GM19351 (cell line): ENCODE measurements around the gene SLC9A5.

Experiments
- ATAC-seq: cut with Tn5 transposase; IDR thresholded peaks from one replicate; pipeline ENCODE4 v1.9.1; 2021; ENCODE audit warnings: mild to moderate bottlenecking, moderate library complexity; ENCODE audit not compliant: unreplicated experiment

Gene SLC9A5, protein sequence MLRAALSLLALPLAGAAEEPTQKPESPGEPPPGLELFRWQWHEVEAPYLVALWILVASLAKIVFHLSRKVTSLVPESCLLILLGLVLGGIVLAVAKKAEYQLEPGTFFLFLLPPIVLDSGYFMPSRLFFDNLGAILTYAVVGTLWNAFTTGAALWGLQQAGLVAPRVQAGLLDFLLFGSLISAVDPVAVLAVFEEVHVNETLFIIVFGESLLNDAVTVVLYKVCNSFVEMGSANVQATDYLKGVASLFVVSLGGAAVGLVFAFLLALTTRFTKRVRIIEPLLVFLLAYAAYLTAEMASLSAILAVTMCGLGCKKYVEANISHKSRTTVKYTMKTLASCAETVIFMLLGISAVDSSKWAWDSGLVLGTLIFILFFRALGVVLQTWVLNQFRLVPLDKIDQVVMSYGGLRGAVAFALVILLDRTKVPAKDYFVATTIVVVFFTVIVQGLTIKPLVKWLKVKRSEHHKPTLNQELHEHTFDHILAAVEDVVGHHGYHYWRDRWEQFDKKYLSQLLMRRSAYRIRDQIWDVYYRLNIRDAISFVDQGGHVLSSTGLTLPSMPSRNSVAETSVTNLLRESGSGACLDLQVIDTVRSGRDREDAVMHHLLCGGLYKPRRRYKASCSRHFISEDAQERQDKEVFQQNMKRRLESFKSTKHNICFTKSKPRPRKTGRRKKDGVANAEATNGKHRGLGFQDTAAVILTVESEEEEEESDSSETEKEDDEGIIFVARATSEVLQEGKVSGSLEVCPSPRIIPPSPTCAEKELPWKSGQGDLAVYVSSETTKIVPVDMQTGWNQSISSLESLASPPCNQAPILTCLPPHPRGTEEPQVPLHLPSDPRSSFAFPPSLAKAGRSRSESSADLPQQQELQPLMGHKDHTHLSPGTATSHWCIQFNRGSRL

DNA sequence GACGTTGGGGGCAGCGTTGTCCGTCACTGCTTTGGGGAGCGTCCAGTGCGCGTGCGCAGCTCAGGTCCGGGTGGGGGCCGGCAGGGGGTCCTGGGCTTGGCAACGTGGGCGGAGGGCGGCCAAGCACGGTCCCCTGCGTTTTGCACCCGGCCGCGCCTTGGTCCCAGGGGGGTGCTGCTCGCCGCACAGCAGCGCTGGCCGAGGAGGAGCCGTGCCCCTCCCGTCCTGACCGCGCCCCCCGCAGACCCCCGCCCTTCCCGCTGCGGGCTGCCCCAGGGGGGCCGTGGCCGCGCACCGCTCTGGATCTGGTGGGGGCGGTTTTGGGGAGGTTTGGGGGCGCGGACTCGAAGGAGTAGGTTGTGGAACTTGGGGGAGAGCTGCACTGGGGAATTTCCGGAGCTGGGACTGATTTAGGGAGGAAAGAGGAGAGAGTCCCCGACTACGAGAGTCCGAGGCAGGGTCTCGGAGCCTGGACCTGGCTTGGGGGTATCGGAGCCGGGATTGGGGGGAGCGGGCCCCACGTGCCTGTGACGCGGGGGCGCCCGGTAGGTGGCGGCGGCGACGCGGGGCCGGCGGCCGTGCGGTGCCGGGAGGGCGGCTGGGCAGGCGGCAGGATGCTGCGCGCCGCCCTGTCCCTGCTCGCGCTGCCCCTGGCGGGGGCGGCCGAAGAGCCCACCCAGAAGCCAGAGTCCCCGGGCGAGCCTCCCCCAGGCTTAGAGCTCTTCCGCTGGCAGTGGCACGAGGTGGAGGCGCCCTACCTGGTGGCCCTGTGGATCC is at the start of gene SLC9A5:
SLC9A5 (plus strand) TSS at position 579 of the 777 bp plus-strand sequence; CDS start at position 615, 36 bp downstream.
- ATAC-seq, result no peak

DNA sequence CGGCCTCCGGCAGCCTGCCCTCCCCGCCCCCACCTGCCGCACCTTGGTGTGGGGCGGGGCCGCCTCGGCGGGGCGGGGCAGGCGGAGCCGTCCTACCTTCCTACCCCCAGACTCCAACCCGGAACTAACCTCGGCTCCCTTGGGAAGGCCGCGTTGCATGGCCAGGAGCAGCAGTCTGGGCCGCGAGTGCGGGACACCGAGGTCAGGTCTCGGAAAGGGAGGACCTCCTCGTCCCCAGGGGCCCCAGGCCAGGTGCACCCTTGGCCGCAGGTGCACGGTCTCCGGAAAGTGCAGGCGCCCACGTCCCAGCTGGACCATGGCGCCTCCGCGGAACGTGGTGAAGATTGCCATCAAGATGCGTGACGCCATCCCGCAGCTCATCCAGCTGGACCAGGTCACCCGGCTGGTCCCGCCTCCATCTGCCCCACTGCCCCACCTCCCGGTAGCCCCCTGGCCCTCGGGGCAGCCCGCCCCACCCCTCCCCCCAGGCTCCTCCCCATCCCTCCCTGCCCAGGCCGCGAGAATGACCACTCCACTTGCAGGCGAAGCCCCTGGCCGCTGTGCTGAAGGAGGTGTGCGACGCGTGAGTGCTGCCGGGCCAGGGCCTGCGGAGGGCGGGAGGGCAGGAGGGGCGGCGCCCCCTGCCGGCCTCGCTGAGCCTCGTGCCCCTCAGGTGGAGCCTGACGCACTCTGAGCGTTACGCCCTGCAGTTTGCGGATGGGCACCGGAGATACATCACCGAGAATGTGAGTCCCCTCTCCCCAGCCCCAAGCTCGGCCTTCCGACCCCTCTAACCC is 49.6 kb upstream of the SLC9A5 start, which contains the start of gene ELMO3:
ELMO3 (plus strand) TSS at position 121 of the 797 bp plus-strand sequence; CDS start at position 317, 196 bp downstream.
- ATAC-seq, result no peak

DNA sequence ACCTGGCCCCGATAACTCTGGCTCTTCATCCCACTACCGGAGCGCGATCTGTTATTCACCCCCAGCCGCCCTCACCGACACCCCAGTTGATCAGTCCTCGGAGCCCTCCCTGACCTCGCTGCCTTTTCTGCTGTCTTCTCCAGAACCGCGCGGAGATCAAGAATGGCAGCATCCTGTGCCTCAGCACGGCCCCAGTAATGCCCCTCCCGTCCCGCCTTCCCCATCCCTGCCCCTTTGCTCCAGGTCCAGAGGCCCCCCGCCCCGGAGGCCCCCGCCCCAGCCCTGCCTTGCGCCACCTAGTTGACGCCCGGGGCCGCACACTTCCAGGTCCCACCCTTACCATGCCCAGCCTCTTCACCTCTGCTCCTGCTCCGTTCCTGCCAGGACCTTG is 49.0 kb upstream of the SLC9A5 start:
- ATAC-seq, result no peak

DNA sequence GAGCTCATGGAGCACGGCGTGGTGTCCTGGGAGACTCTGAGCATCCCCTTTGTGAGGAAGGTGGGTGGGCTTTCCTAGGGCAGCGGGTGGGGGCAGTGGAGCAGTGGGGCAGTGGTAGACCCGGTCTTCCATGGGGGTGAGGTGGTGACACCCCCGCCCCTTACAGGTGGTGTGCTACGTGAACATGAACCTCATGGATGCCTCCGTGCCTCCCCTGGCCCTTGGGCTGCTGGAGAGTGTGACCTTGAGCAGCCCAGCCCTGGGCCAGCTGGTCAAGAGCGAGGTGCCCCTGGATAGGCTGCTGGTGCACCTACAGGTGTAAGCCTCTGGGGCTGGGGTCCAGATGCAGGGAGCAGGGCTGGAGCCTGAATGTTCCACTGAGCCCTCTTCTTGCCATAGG is 48.3 kb upstream of the SLC9A5 start:
- ATAC-seq, result no peak

DNA sequence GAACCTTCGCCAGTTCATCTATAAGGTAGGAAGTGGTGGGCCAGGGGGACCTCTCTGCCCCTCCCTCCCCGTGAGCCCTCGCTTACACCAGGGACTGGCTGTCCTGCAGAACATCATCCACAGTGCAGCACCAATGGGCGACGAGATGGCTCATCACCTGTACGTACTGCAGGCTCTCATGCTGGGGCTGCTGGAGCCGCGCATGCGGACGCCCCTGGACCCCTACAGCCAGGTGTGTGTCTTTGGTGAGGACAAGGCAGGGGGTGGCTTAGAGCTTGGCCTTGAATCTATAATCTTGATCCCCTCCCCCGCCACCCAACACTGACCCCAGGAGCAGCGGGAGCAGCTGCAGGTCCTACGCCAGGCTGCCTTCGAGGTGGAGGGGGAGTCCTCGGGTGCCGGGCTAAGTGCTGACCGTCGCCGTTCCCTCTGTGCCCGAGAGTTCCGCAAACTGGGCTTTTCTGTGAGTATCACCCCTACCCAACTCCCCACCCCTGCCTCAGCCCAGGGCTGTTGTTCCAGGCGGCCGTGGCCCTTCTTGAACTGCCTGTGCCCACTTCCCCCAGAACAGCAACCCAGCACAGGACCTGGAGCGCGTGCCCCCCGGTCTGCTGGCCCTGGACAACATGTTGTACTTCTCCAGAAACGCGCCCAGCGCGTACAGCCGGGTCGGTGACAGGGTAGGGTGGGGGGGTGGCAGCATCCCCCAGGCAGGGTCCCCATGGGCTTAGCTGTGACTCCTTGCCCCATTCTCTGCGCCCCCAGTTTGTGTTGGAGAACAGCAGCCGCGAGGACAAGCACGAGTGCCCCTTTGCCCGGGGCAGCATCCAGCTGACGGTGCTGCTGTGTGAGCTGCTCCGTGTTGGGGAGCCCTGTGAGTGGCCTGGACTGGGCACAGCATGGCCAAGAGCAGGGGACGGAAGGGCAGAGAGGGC is 47.1 kb upstream of the SLC9A5 start:
- ATAC-seq, result no peak

DNA sequence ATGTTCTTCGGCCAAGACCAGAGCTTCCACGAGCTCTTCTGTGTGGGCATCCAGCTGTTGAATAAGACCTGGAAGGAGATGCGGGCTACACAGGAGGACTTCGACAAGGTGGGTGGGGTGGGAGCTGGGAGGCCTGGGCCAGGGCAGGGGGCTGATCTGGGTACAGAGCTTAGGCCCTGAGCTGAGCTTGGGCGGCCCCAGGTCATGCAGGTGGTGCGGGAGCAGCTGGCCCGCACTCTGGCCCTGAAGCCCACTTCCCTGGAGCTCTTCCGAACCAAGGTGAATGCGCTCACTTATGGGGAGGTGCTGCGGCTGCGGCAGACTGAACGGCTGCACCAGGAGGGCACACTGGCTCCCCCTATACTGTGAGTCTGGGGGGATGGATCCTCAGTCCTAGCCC is 46.4 kb upstream of the SLC9A5 start:
- ATAC-seq, result no peak

DNA sequence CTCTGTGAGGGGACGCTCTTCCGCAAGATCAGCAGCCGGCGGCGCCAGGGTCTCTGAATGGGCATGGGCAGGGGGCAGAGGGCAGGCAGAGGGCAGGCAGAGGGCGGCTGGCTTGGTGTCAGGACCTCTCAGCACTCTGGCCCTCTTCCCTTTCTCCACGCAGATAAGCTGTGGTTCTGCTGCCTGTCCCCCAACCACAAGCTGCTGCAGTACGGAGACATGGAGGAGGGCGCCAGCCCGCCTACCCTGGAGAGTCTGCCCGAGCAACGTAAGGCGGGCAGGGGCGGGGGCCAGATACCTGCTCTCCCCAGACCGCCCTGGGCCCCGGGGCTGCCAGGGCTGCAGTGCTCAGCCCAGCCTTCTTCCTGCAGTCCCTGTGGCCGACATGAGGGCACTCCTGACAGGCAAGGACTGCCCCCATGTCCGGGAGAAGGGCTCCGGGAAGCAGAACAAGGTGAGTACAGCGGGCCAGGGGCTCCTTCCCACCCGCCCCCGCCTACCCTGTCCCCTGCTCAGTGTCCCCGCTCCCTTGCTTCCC is 45.8 kb upstream of the SLC9A5 start:
- no peak for ATAC-seq

DNA sequence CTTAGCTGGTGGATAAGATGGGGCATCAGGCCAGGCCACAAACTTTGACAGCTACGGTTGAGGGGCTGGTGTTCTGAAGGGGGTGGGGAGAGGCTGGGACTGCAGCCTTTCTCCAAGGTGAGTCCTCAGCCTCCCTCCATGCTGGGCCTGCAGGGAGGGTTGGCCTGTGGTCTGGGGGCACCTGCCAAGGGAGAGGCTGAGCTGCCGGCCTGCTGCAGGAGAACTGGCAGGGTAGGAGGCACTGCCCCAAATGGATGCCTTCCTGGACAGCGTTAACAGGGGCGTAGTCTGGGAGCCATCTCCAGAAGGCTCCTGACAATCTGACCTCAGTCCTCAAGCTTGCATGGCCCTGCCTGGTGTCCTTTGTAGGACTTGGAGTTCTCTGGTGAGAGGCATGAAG is 44.7 kb upstream of the SLC9A5 start:
- no peak for ATAC-seq

DNA sequence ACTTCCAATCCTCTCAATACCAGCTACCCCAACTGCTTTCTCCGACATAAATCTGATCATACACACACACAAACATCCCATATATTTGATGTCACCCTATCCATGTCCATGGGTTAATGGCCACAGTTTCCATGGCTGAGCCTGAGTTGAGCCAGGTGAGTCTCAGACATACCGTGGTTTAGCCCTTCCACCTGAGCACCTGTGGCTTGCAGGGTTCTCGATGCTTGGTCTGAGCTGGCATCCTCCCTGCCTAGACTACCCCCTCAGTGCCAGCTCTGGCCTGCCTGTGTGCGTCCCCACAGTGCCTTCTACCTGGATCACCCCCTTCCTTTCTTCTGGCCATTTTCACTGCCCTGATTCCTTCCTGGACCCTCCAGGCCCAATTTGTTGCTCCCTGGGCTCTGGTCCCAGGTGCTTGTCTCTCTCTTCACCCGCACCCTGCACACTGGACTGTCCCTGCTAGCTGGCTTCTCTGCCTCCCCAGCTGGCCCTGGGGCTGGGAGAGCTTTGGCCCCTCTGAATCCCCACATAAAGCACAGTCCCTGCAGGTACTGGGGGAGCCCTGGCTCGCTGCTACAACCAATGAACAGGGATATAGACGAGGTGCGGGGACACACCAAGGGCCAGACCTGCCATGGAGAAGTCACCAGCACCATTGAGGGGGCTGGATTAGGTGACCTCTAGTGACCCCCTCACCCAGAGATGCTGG is 42.5 kb upstream of the SLC9A5 start:
- no peak for ATAC-seq

DNA sequence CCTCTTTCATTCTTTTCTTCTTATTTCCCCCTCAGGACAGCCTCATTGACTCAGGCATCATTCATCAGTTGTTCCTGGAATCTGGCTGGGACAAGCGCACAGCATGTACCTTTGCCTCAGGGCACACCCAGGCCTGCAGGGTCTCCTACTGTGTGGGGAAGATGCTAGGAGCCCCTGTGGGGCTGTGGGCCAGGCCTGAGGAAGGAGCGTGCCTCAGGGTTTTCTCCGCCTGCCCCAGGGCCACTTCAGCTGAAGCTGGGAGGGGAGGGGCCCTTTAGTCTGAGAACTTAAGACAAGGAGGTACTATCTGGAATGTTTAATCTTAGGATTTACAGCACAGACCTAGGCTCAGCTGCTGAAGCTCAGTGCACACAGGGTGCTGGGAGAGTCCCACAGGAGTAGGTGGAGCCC is 41.9 kb upstream of the SLC9A5 start:
- no peak for ATAC-seq

DNA sequence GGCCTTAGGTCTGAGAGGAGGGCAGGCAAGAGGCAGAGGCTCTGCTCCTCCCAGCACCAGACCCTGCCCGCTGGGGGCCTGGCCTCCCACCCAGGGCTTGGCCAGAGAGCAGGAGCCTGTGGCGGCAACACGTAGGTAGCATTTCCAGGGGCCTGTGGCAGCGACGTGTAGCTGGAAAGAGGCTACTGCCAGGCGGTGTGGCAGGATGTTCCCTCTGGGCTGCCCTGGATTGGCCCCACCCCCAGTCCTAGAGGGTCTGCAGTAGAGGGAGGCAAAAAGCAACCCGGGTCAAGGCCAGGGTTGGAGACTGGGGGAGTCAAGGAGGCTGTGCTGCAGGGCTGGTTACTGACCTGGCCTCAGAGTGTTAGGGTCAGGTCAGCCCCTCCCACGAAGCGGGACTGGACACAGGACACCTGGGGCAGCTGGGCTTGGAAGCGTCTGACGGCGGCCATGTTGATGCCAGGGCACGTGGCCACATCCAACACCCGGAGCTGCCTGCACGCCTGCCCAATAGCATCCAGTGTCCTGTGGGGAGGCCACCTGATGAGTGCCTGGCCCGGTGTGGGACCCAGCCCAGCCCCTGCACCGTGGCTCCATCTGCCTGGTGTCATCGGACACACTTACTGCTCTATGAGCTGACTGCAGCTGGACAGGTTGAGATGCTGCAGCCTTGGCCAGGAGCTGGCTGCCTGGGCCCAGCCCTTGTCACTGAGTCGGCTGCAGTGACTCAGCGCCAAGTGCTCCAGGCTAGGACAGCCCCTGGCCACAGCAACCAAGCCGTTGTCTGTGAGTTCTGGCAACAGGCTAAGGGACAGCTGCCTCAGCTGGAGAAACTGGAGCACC is 41.3 kb upstream of the SLC9A5 start:
- no peak for ATAC-seq

DNA sequence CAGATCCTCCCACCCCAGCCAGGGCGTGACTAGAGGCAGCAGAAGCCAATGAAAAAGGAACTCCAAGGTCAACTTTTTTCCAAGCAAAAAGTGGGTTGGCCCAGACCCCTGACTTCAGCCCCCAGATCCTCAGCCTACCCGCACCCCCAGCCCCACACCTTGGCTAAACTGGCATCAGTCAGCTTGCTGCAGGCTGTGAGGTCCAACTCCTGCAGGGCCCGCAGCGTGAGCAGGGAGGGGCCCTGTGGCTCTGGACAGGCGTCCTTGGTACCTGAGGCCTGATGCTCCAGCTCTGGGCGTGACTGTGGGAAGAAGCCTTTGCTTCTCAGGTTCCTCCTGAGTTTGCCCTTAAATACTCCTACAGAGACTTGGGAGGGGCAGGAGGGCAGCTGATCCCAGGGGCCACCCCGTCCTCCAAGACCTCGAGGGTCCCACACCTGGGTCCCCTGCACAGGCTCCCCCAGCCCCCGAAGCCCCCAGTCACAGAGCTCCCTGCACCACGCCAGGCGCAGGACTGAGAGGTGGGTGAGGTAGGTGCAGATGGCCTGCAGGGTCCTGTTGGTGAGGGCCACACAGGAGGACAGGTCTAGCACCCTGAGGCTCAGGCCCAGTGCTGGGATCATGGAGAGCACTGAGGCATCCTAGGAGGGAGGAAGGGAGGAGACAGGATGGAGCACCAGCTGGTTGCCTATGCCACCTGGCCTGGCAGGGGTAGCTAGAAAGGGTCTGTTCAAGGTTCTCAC is 40.5 kb upstream of the SLC9A5 start:
- no peak for ATAC-seq

DNA sequence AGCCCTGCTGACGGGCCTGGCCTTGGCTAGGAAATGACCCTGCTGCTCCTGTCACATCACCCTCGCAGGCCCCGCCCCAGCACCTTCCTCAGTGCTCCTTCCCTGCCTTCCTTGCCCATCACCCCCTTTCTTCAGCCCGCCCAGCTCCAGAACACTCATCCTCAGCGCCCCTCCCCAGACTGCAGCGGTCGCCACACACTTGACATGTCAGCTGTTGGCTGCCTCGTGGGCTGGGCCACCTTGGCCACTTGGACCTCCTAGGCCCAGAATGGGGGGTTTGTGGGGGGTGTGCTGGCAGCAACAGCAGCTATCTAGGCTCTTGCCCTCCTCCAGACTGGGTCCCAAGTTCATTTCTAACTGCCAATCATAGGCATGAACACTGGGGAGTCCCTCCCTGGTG is 39.2 kb upstream of the SLC9A5 start:
- ATAC-seq, result no peak

DNA sequence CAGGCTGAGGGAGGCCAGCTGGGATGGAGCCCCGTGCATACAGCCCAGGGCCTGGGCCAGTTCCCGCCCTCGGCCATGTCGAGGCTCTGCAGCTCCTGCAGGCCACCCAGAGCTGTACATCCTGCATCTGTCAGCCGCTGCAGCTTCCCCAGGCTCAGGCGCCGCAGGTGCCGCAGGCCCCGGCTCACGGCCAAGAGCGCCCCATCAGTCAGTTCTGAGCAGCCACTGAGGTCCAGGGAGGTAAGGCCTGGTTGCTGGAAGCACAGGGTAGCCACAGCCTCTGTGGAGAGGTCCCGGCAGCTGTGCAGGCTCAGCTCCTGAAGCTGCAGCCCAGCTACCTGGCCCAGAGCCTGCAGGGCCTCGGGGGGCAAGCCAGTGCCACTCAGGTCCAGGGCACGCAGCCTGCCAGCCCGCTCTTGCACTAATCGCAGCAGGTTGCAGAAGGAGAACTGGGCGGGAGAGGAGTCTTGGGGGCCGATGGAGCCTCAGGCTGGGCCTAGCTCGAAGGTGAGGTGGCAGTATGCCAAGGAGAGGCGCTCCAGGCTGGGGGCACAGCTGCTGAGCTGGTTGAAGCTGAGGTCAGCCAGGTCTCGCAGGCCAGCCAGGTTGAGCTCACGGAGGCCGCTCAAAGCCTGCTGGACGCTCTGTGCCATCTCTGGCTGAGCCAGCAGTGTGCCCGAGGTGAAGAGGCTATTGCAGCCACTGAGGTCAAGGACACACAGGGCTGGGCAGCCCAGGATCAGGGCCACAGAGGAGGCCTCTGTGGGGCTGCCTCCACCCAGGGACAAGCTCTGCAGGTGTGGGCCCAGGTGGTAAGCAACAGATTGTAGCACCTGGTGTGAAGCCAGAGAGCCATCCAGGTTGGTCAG is 38.5 kb upstream of the SLC9A5 start:
- ATAC-seq, result no peak

DNA sequence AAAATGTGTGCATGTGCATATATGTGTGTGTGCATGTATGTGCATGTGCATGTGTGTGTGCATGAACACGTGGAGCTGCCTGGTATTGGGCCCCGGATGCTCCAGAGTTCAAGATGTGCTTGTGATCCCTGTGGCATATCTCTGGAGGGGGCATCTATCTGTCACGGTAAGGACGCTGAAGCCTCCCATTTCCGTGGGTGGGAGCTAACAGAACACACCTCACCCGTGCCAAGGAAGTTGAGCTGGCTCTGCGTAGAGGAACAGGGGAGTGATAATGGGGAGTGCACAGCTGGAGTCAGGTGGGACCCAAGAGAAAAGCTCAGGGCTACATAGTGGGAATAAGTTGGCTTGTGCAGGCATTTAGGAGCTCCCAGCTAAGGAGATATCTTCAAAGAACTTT is 37.1 kb upstream of the SLC9A5 start:
- no peak for ATAC-seq

DNA sequence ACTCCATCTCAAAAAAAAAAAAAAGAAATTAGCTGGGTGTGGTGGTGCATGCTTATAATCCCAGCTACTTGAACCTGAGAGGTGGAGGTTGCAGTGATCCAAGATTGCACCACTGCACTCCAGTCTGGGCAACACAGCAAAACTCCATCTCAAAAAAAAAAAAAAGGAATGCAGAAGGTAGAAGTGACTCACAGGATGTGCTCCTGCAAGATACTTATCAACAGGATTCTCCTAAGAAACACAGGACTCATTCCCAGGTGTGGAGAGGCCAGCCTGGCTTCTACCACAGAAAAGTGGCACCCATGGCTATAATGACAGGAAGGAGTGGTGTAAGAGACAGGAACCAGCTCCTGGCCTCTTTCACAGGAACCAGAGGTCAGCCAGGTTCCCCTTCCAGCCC is 36.0 kb upstream of the SLC9A5 start:
- no peak for ATAC-seq
